Effector memory CD4-positive, alpha-beta T cell (primary cell): ENCODE data around the gene SLC1A2.

Experiments
- DNase-seq, 3 donors: peaks; one replicate each; pipeline ENCODE4 v3.0.0-alpha.2; 2020
- H3K27ac ChIP-seq: 2 replicates; pipeline ENCODE4 v1.7.0; 2013; ENCODE audit warnings: mild to moderate bottlenecking, low read length, moderate library complexity; ENCODE audit not compliant: insufficient read depth, poor library complexity, severe bottlenecking
- H3K27me3 ChIP-seq: replicated peaks from 2 replicates; pipeline ENCODE4 v1.7.0; 2013; ENCODE audit warnings: mild to moderate bottlenecking, low read length; ENCODE audit not compliant: insufficient read depth, control insufficient read depth, poor library complexity, severe bottlenecking
- H3K36me3 ChIP-seq: 2 replicates; pipeline ENCODE4 v1.7.0; 2013; ENCODE audit warnings: mild to moderate bottlenecking, low read length, moderate library complexity; ENCODE audit not compliant: control insufficient read depth, insufficient read depth
- H3K4me1 ChIP-seq: 2 replicates; pipeline ENCODE4 v1.7.0; 2013; ENCODE audit warnings: low read length, mild to moderate bottlenecking; ENCODE audit not compliant: control insufficient read depth, insufficient read depth, poor library complexity, severe bottlenecking
- H3K4me3 ChIP-seq: 2 replicates; pipeline ENCODE4 v1.7.0; 2013; ENCODE audit warnings: low read length, low read depth, mild to moderate bottlenecking; ENCODE audit not compliant: insufficient read depth, poor library complexity, severe bottlenecking
- H3K9me3 ChIP-seq: 2 replicates; pipeline ENCODE4 v1.7.0; 2013; ENCODE audit warnings: mild to moderate bottlenecking, low read length, moderate library complexity; ENCODE audit not compliant: control insufficient read depth

Gene SLC1A2

DNA sequence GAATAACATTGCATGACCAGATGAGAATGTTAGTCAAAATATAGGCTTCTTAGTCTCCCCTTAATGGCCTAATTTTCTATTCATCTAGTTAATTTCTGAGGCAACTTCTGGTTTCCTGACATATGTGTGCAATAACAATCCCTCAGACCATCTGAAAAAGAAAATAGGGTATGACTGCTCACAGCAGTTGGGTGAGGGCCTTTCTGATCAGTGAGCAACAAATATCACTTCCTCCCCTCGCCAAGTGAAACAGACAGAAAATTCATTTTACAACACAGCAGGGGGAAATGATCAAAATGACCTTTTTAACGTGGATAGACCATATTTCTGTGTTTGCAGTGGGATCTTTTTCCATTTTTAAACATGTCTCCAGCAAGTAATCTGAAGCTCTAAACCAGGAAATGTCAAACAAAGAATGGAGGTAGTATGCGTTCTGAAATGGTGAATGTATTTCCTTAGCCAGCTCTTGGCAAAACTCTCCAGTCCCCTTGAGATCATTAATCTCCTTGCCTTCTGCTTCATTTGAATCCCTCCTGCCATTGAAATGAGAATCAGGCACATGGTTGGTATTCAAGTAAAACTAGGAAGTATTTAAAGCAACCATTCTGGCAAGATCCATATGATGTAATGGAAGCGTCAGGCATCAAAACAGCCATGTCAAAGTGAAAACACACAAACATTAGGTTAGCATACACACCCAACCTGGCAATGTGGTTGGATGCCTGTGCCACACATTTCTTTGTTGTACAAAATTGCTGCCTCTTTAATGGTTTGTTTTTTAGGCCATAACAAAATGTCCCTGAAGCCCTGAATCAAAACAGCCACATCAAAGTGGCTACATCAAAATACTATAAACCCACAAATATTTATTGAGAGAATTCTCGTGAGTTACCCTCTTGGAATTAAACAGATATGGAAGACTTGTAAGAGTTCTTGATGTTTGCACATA, 100.1 kb downstream of the SLC1A2 start:
- Histone ChIP-seq H3K27ac (no peak overlapping the region), H3K4me3 (no peak overlapping the region), H3K36me3 (no peaks in the 10 kb centered on the region), H3K9me3 (no peaks in the 10 kb centered on the region), H3K4me1 (no peaks in the 10 kb centered on the region), H3K27me3 (no peaks in the 10 kb centered on the region)
- DNase-seq: no peak

GRCh38 chr11:35318309-35318708, 101.0 kb downstream of the SLC1A2 start:
- H3K4me3 ChIP-seq: no peak overlapping the region
- H3K9me3 ChIP-seq: no peaks in the 10 kb centered on the region
- H3K27me3 ChIP-seq: no peaks in the 10 kb centered on the region
- H3K27ac ChIP-seq: no peak overlapping the region
- no peak for DNase-seq
- H3K36me3 ChIP-seq: no peaks in the 10 kb centered on the region
- no peaks in the 10 kb centered on the region for H3K4me1 ChIP-seq

DNA sequence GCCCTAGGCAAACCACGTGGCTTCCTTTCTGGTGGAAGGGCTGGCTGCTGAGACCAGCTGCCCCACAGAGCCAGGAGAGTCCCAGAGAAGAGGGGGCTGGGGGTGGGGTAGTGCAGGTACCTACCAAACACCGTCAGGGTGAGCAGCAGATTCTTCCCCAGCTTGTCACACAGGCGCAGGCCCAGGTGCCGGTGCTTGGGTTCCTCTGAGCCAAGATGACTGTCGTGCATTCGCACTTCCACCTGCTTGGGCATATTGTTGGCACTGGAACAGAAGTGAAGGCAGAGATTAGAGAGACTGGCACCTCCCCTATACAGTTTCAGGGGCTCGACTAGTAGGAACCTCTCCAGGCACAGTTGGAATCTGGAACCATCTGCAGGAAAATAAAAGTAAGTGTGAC, 102.1 kb downstream of the SLC1A2 start:
- H3K27me3 ChIP-seq: no peaks in the 10 kb centered on the region
- H3K27ac ChIP-seq: no peak overlapping the region
- H3K9me3 ChIP-seq: no peaks in the 10 kb centered on the region
- no peaks in the 10 kb centered on the region for H3K4me1 ChIP-seq
- no peaks in the 10 kb centered on the region for H3K36me3 ChIP-seq
- DNase-seq: no peak
- no peak overlapping the region for H3K4me3 ChIP-seq

DNA sequence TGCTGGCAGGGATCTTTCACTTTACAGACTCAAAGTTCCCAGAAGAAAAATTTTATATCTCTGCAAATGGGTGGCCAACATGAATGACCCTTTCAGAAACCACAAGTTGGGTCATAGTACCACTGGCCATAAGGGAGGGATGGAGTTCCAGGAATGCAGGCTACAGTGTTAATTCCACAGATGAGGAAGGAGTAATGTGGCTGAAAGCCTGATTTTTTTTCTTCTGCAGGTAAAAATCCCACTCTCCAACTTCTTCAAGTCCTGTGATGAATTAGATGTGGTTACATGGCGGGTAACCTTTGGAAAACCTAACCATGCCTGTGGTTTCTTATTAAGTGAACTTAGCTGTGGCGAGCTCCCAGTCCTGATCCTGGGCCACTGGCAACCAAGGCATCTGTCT, 103.2 kb downstream of the SLC1A2 start:
- Histone ChIP-seq H3K36me3 (no peaks in the 10 kb centered on the region), H3K27ac (no peak overlapping the region)
- DNase-seq: no peak

GRCh38 chr11:35313760-35314153, 105.6 kb downstream of the SLC1A2 start:
- Histone ChIP-seq H3K9me3 (no peaks in the 10 kb centered on the region), H3K4me1 (no peaks in the 10 kb centered on the region), H3K36me3 (no peaks in the 10 kb centered on the region), H3K27ac (no peak overlapping the region), H3K27me3 (no peaks in the 10 kb centered on the region), H3K4me3 (no peak overlapping the region)
- no peak for DNase-seq

More for the DNA sequence above, 103.2 kb downstream of the SLC1A2 start:
- Histone ChIP-seq H3K4me1 (no peaks in the 10 kb centered on the region), H3K27me3 (no peaks in the 10 kb centered on the region), H3K4me3 (no peak overlapping the region), H3K9me3 (no peaks in the 10 kb centered on the region)

GRCh38 chr11:35313066-35313759, 106.1 kb downstream of the SLC1A2 start:
- no peaks in the 10 kb centered on the region for H3K4me1 ChIP-seq
- no peak overlapping the region for H3K27ac ChIP-seq
- DNase-seq: no peak
- no peak overlapping the region for H3K4me3 ChIP-seq
- no peaks in the 10 kb centered on the region for H3K36me3 ChIP-seq
- no peaks in the 10 kb centered on the region for H3K9me3 ChIP-seq
- H3K27me3 ChIP-seq: no peaks in the 10 kb centered on the region

- Histone ChIP-seq H3K36me3 (no peaks in the 10 kb centered on the region), H3K4me1 (no peaks in the 10 kb centered on the region), H3K4me3 (no peak overlapping the region), H3K27me3 (no peaks in the 10 kb centered on the region), H3K27ac (no peak overlapping the region), H3K9me3 (no peaks in the 10 kb centered on the region)
- no peak for DNase-seq
These were observed 108.0 kb downstream of the SLC1A2 start for GRCh38 chr11:35311331-35311730.

DNA sequence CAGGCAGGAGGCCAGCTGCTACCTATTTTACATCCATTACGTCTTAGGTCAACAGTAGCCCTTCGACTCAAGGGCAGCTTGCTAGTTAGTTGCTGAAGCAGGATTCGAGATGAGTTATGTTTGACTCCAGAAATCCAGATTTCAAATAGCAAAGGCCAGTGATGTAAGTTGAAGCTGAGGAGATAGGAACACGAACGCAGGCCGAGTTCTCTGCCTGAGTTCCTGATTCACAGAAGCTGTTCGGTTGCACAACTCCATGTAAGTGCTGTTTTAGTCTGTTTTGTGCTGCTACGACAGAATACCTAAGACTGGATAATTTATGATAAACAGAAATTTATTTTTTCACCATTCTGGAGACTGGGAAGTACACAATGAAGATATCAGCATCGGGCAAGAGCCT, 111.2 kb downstream of the SLC1A2 start:
- DNase-seq: no peak

GRCh38 chr11:35307221-35307621, 112.1 kb downstream of the SLC1A2 start:
- no peaks in the 10 kb centered on the region for H3K9me3 ChIP-seq
- peaks cover 8% of the 10 kb centered on the region for H3K4me1 ChIP-seq
- H3K27ac ChIP-seq: no peak overlapping the region
- H3K36me3 ChIP-seq: no peaks in the 10 kb centered on the region
- H3K27me3 ChIP-seq: no peaks in the 10 kb centered on the region
- no peak overlapping the region for H3K4me3 ChIP-seq
- DNase-seq: no peak

More for the DNA sequence above, 111.2 kb downstream of the SLC1A2 start:
- peaks cover 8% of the 10 kb centered on the region for H3K4me1 ChIP-seq
- H3K27me3 ChIP-seq: no peaks in the 10 kb centered on the region
- no peak overlapping the region for H3K4me3 ChIP-seq
- no peaks in the 10 kb centered on the region for H3K36me3 ChIP-seq
- no peaks in the 10 kb centered on the region for H3K9me3 ChIP-seq
- no peak overlapping the region for H3K27ac ChIP-seq
